Endothelial cell of umbilical vein (primary cell): Measurements from ENCODE around the gene GPR33. TPM values are rescaled to one million over a fixed set of nuclear protein-coding genes. Genes with fewer than 3 reads are reported as not detected.

Experiments
- BruUV-seq: library from RNA; stranded (reverse); fragments of 400-500 nt; replicated peaks from 2 replicates; lab custom pipeline; 2021; lab: Mats Ljungman, UMichigan
- CTCF ChIA-PET: fragments of 300-600, 350-600 bp; sonication (Branson Sonifier 250); formaldehyde crosslinking; loops from one replicate; lab custom pipeline; 2021; ENCODE audit warnings: antibody characterized with exemption, inconsistent platforms; lab: Charles Lee
- POLR2A ChIA-PET: fragments of 300-600, 350-600 bp; sonication (Branson Sonifier 250); formaldehyde crosslinking; loops from one replicate; lab custom pipeline; 2021; ENCODE audit warnings: antibody characterized with exemption, inconsistent platforms; lab: Charles Lee
- DNase-seq: peaks from one replicate; pipeline ENCODE4 v3.0.0-alpha.2; 2011; ENCODE audit warnings: low read depth, low spot score
- FAIRE-seq: peaks from 2 replicates; lab custom pipeline; 2011; peaks lifted over from hg19 to GRCh38; lab: Jason Lieb, UNC
- H2AFZ ChIP-seq: 2 replicates; pipeline ENCODE4 v1.6.0; 2012; ENCODE audit warnings: low read depth, low read length, control low read depth, inconsistent platforms
- H3K27ac ChIP-seq: 2 replicates; pipeline ENCODE4 v1.5.1; 2011; ENCODE audit warnings: low read depth, mild to moderate bottlenecking, control low read depth, low read length, moderate library complexity; ENCODE audit not compliant: insufficient read depth
- H3K27me3 ChIP-seq, 2 experiments: 2 replicates each; pipeline versions ENCODE4 v1.6.0 to v1.6.1; 2011; ENCODE audit warnings: low read length in 2 of 2, mixed read lengths in 1 of 2; ENCODE audit not compliant: control insufficient read depth in 2 of 2, insufficient read depth in 2 of 2
- H3K36me3 ChIP-seq, 2 experiments: 2 replicates in 1 of 2; 3 replicates in 1 of 2; pipeline ENCODE4 v1.5.1; 2011; ENCODE audit warnings: low read length in 2 of 2, mild to moderate bottlenecking in 1 of 2, moderate library complexity in 1 of 2; ENCODE audit not compliant: control insufficient read depth in 2 of 2, insufficient read depth in 2 of 2; ENCODE audit errors: extremely low read depth in 1 of 2
- H3K4me1 ChIP-seq: 3 replicates; pipeline ENCODE4 v1.5.1; 2011; ENCODE audit warnings: mild to moderate bottlenecking, low read length; ENCODE audit not compliant: control insufficient read depth, insufficient read depth; ENCODE audit errors: extremely low read depth
- H3K4me2 ChIP-seq: 2 replicates; pipeline ENCODE4 v1.6.1; 2011; ENCODE audit warnings: low read length, control low read depth, mixed read lengths; ENCODE audit not compliant: insufficient read depth
- H3K4me3 ChIP-seq, 3 experiments: fragments of 200-600 bp in 1 of 3; sonication (generic), shearing (Covaris generic) in 1 of 3; replicated peaks in 1 of 3; 2 replicates each; pipeline ENCODE4 v1.5.1; 2011 to 2016; ENCODE audit warnings: control low read depth in 3 of 3, low read length in 3 of 3, mild to moderate bottlenecking in 2 of 3, inconsistent platforms in 1 of 3, low read depth in 1 of 3, moderate library complexity in 1 of 3; ENCODE audit not compliant: insufficient read depth in 1 of 3
- H3K79me2 ChIP-seq: 2 replicates; pipeline ENCODE4 v1.6.0; 2012; ENCODE audit warnings: low read length, inconsistent platforms; ENCODE audit not compliant: control insufficient read depth, insufficient read depth
- H3K9ac ChIP-seq: replicated peaks from 2 replicates; pipeline ENCODE3; 2011; ENCODE audit warnings: low read length, control low read depth; ENCODE audit not compliant: insufficient read depth; ENCODE audit errors: extremely low read depth
- H3K9me1 ChIP-seq: replicated peaks from 3 replicates; pipeline ENCODE4 v1.6.0; 2011; ENCODE audit warnings: mild to moderate bottlenecking, low read length; ENCODE audit not compliant: control insufficient read depth, insufficient read depth; ENCODE audit errors: extremely low read depth
- H3K9me3 ChIP-seq: replicated peaks from 2 replicates; pipeline ENCODE4 v1.5.1; 2012; ENCODE audit warnings: low read length, inconsistent platforms; ENCODE audit not compliant: control insufficient read depth, insufficient read depth
- H4K20me1 ChIP-seq: replicated peaks from 2 replicates; pipeline ENCODE3; 2011; ENCODE audit warnings: mild to moderate bottlenecking, low read length; ENCODE audit not compliant: control insufficient read depth, insufficient read depth; ENCODE audit errors: extremely low read depth
- CTCF ChIP-seq, 2 donors: IDR thresholded peaks; 1 replicate in 1 of 2; 2 replicates in 1 of 2; pipeline ENCODE4 v1.5.1; 2011; ENCODE audit warnings: low read length in 2 of 2, mild to moderate bottlenecking in 2 of 2, moderate library complexity in 2 of 2, control low read depth in 1 of 2, inconsistent platforms in 1 of 2, low read depth in 1 of 2; ENCODE audit not compliant: insufficient read depth in 1 of 2; ENCODE audit errors: extremely low read depth in 1 of 2
- EZH2 ChIP-seq: IDR thresholded peaks from 2 replicates; pipeline ENCODE4 v1.6.1; 2012; ENCODE audit warnings: borderline replicate concordance, low read depth, mild to moderate bottlenecking, moderate library complexity, low read length, inconsistent platforms; ENCODE audit not compliant: severe bottlenecking
- FOS ChIP-seq: IDR thresholded peaks from 2 replicates; pipeline ENCODE4 v1.6.1; 2011; ENCODE audit warnings: mild to moderate bottlenecking, low read length, moderate library complexity, borderline replicate concordance; ENCODE audit not compliant: insufficient read depth
- GATA2 ChIP-seq: IDR thresholded peaks from 2 replicates; pipeline ENCODE4 v1.7.0; 2011; ENCODE audit warnings: low read depth, mild to moderate bottlenecking, moderate library complexity, mixed read lengths, low read length; ENCODE audit not compliant: insufficient read length, insufficient read depth
- JUN ChIP-seq: IDR thresholded peaks from 2 replicates; pipeline ENCODE4 v1.6.1; 2011; ENCODE audit warnings: borderline replicate concordance, low read depth; ENCODE audit not compliant: insufficient read length, insufficient read depth
- MAX ChIP-seq: IDR thresholded peaks from 2 replicates; pipeline ENCODE4 v1.6.1; 2011; ENCODE audit not compliant: insufficient read depth, insufficient read length
- MYC ChIP-seq: IDR thresholded peaks from one replicate; pipeline ENCODE4 v1.6.1; 2011; ENCODE audit warnings: mild to moderate bottlenecking, low read depth, low read length
- POLR2A ChIP-seq: IDR thresholded peaks from 2 replicates; pipeline ENCODE4 v1.6.1; 2012; ENCODE audit warnings: low read depth, mild to moderate bottlenecking, control low read depth, low read length
- POLR2AphosphoS5 ChIP-seq: IDR thresholded peaks from 2 replicates; pipeline ENCODE4 v1.6.1; 2012; ENCODE audit warnings: low read depth, mild to moderate bottlenecking, control low read depth, low read length, moderate library complexity; ENCODE audit not compliant: insufficient read depth
- dilution Hi-C: fragments of 300-500 bp; cut with MboI; formaldehyde crosslinking; loops from one replicate; pipeline ENCODE4 v1.15.0; 2019; ENCODE audit warnings: low sequenced_read_pairs; ENCODE audit not compliant: extremely low pct_ligation_motif_present
- intact Hi-C: fragments of 100-400 bp; cut with micrococcal nuclease; formaldehyde crosslinking; loops from one replicate; pipeline ENCODE4 v1.10.0; 2022
- polyA plus RNA-seq, 4 experiments: library from polyadenylated mRNA; depleted of rRNA in 3 of 4; stranded (reverse) in 3 of 4; unstranded in 1 of 4; fragments of >200 nt; gene quantifications; 2 replicates each; pipeline versions ENCODE4 v1.2.1 to v1.2.3, GENCODE V29; 2011 to 2012; ENCODE audit warnings: missing spikeins in 1 of 4
- total RNA-seq: library from RNA; stranded (reverse); gene quantifications from 2 replicates; pipeline ENCODE4 v1.2.3, GENCODE V29; 2021

Gene GPR33
- total and polyA plus RNA-seq, 2 donors (not counting 3 experiments of a cell fraction or from before 2014, with no cell fraction given) = not detected

GRCh38 chr14:31441273-31442111 is 46.3 kb downstream of the GPR33 start:
- Histone ChIP-seq H3K9me1 (no peaks in the 10 kb centered on the region), H3K36me3 (no peaks in the 10 kb centered on the region), H3K9ac (no peak overlapping the region), H3K27me3 (no peaks in the 10 kb centered on the region), H3K27ac (no peak overlapping the region), H2AFZ (no peak overlapping the region), H3K4me1 (no peaks in the 10 kb centered on the region), H4K20me1 (no peaks in the 10 kb centered on the region), H3K9me3 (no peaks in the 10 kb centered on the region), H3K4me3 (no peak overlapping the region), H3K4me2 (no peak overlapping the region), H3K79me2 (no peaks in the 10 kb centered on the region)
- ChIA-PET CTCF (no interaction called here), POLR2A (no interaction called here)
- TF ChIP-seq MYC (no peak), POLR2AphosphoS5 (no peak), EZH2 (no peak), JUN (no peak), MAX (no peak), GATA2 (no peak), CTCF (IDR thresholded peaks at IDR 0.05; ENCODE audit: extremely low read depth in 1 of 2, insufficient read depth in 1 of 2, low read depth in 1 of 2, low read length in 2 of 2) (no peak), FOS (no peak), POLR2A (no peak)
- DNase-seq (no peak), FAIRE-seq (no peak)
- intact Hi-C loops = no loop called here
- no TSS peak for BruUV-seq
- dilution Hi-C loops = no loop called here
